GM18519 (cell line): ENCODE data around the gene ZNF394.
"Not testable (repeated sequence)": the region's sequence is repeated elsewhere in the genome, so short reads cannot be mapped to it uniquely, and the experiment has no call there.

Experiments
- ATAC-seq: cut with Tn5 transposase; IDR thresholded peaks from one replicate; pipeline ENCODE4 v1.9.1; 2021; ENCODE audit warnings: mild to moderate bottlenecking, moderate library complexity; ENCODE audit not compliant: unreplicated experiment, low FRiP score

Gene ZNF394

GRCh38 chr7:99499721-99500636 lies at the start of gene ZNF394:
ZNF394 (minus strand) TSS chr7:99500281; CDS start chr7:99500093, 188 bp downstream.
- peak; percentile 34 for ATAC-seq

DNA sequence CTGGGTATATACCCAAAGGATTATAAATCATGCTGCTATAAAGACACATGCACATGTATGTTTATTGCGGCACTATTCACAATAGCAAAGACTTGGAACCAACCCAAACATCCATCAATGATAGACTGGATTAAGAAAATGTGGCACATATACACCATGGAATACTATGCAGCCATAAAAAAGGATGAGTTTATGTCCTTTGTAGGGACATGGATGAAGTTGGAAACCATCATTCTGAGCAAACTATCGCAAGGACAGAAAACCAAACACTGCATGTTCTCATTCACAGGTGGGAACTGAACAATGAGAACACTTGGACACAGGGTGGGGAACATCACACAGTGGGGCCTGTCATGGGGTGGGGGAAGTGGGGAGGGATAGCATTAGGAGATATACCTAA lies 49.5 kb upstream of the ZNF394 start:
- ATAC-seq = not testable (repeated sequence)

- not testable (repeated sequence) for ATAC-seq
These were observed 45.2 kb upstream of the ZNF394 start for GRCh38 chr7:99545308-99545707.

DNA sequence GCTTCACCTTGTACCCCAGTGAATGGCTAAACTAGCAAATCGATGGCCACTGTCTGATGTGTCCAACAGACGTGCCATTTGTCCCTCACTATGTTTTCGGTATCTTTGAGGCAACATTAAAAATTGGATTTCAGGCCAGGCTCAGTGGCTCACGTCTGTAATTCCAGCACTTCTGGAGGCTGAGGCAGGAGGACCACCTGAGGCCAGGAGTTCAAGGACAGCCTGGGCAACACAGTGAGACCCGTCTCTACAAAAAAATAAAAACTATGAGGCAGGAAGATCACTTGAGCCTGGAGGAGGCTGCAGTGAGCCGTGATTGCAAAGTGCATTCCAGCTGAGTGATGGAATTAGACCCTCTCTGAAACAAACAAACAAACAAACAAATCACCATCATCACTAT lies 43.8 kb upstream of the ZNF394 start:
- no peak for ATAC-seq

GRCh38 chr7:99543081-99543671 lies 43.1 kb upstream of the ZNF394 start:
- ATAC-seq = no peak

GRCh38 chr7:99541212-99541611 lies 41.1 kb upstream of the ZNF394 start:
- no peak for ATAC-seq

- ATAC-seq = no peak
These were observed 40.5 kb upstream of the ZNF394 start for GRCh38 chr7:99540542-99540941.

- no peak for ATAC-seq
These were observed 39.2 kb upstream of the ZNF394 start for GRCh38 chr7:99539213-99539811.

DNA sequence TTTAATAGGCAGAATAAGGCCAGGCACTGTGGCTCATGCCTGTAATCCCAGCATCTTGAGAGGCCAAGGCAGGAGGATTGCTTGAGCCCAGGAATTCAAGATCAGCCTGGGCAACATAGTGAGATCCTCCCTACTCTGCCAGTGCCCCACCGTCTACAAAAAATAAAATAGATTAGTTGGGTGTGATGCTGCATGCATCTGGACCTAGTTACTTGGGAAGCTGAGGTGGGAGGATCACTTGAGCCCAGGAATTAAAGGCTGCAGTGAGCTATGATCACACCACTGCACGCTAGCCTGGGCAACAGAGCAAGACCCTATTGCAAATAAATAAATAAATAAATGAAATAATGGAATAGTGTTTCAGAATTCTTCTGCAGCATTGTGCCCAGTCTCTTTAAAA lies 35.6 kb upstream of the ZNF394 start:
- ATAC-seq = no peak

- no peak for ATAC-seq
These were observed 31.3 kb upstream of the ZNF394 start for GRCh38 chr7:99531354-99531765.

DNA sequence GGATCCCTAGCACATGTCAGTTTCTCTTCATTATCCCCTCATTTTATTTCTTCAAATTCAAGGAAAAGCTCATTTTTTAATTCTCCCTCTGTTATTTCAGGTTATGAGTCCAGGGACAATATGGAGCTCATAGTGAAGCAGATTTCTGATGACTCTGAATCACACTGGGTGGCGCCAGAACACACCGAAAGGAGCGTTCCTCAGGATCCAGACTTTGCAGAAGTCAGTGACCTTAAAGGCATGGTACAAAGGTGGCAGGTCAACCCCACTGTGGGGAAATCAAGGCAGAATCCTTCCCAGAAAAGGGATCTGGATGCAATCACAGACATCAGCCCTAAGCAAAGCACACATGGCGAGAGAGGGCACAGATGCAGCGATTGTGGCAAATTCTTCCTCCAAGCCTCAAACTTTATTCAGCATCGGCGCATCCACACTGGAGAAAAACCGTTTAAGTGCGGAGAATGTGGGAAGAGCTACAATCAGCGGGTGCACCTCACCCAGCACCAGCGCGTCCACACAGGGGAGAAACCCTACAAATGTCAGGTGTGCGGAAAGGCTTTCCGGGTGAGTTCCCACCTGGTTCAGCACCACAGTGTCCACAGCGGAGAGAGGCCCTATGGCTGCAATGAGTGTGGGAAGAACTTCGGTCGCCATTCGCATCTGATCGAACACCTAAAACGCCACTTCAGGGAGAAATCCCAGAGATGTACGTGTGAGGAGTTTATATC lies 25.8 kb upstream of the ZNF394 start:
- no peak for ATAC-seq

- ATAC-seq = no peak
These were observed 21.3 kb upstream of the ZNF394 start for GRCh38 chr7:99521399-99521798.

- ATAC-seq = no peak
These were observed 14.0 kb upstream of the ZNF394 start for GRCh38 chr7:99514050-99514449.

- ATAC-seq = peak; percentile 12
These were observed 5.2 kb upstream of the ZNF394 start for GRCh38 chr7:99505324-99505662.

- peak; percentile 53 for ATAC-seq
These were observed 4.7 kb upstream of the ZNF394 start, which contains the start of gene ZKSCAN5 for GRCh38 chr7:99504603-99505323. ZKSCAN5 (plus strand) TSS chr7:99504662; CDS start chr7:99506045, 1,383 bp downstream.

DNA sequence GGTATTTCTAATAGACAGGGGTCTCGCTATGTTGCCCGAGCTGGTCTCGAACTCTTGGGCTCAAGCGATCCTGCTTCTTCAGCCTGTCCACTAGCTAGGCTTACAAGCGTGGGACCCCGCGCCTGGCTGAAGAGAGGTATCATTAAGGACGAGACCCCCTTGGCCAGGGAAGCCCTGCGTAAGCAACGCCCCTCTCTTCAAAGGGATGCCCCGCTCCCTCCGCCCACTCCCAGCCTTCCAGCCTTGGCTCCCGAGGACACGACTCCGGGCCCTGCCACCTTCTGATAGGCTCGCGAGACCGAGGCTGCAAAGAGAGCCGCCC lies 4.2 kb upstream of the ZNF394 start:
- no peak for ATAC-seq

DNA sequence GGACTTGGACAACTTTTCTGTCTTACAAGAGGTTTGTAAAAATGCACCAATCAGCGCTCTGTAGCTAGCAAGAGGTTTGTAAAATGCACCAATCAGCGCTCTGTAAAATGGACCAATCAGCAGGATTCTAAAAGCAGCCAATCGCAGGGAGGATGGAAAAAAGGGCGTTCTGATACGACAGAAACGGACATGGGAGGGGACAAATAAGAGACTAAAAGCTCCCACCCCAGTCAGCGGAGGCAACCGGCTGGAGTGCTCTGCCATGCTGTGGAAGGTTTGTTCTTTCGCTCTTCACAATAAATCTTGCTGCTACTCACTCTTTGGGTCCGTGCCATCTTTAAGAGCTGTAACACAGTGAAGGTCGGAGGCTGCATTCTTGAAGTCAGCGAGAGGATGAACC lies 1.2 kb upstream of the ZNF394 start:
- ATAC-seq = not testable (repeated sequence)

- ATAC-seq = no peak
These were observed 542 bp upstream of the ZNF394 start for GRCh38 chr7:99500637-99501009.

- peak; percentile 15 for ATAC-seq
These were observed 735 bp downstream of the ZNF394 start for GRCh38 chr7:99499371-99499720.

GRCh38 chr7:99498546-99498944 lies 1.5 kb downstream of the ZNF394 start:
- no peak for ATAC-seq
